Stimulated activated CD4-positive, alpha-beta T cell treated with anti-CD3 and anti-CD28 coated beads, Interleukin-12 subunit alpha, Interleukin-12 subunit beta, amount 100 ng/mL, for 24 hours (primary cell): Measurements from ENCODE around the gene PRDX4.
"Not testable (repeated sequence)": the region's sequence is repeated elsewhere in the genome, so short reads cannot be mapped to it uniquely, and the experiment has no call there.

Experiments
- DNase-seq, 2 experiments: peaks; one replicate each; pipeline ENCODE4 v3.0.0-alpha.2; 2020; ENCODE audit warnings: low read depth in 2 of 2

Gene PRDX4

DNA sequence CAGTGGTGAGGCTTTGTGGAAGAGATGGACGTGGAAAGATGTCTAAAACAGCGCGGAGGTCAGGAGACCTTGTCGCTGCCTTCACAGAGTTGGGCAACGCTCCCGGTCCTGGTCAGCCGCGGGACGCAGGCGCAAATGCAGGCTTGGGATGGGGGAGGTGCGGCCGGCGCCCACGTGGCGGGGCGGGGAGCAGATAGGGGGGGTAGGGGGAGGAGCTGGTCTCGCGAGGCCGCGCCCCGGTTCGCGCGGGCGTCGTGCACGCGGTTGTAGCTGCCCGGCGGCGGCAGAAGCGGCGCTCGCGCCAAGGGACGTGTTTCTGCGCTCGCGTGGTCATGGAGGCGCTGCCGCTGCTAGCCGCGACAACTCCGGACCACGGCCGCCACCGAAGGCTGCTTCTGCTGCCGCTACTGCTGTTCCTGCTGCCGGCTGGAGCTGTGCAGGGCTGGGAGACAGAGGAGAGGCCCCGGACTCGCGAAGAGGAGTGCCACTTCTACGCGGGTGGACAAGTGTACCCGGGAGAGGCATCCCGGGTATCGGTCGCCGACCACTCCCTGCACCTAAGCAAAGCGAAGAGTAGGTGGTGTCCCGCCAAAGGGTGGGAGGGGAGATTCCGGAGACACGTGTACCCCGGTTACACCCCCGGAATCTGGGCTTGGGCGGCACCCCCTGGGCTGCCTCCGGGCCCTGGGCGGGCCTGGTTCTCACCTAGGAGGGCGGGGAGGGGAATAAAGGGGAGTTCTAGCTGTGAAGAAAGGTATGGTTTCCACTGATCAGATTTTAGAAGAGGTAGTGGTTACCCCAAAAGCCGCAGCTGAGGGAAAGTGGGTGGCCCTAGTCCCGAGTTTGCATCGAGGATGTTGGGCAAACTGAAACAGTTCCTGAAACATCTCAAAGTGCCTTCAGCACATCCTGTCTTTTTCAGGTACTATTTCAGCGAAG lies at the start of gene PRDX4:
Gene PRDX4 (plus strand): TSS at position 255 of the 939 bp plus-strand sequence. CDS start 78 bp downstream, at position 333.
- DNase-seq: peak; percentile 55 to 66

DNA sequence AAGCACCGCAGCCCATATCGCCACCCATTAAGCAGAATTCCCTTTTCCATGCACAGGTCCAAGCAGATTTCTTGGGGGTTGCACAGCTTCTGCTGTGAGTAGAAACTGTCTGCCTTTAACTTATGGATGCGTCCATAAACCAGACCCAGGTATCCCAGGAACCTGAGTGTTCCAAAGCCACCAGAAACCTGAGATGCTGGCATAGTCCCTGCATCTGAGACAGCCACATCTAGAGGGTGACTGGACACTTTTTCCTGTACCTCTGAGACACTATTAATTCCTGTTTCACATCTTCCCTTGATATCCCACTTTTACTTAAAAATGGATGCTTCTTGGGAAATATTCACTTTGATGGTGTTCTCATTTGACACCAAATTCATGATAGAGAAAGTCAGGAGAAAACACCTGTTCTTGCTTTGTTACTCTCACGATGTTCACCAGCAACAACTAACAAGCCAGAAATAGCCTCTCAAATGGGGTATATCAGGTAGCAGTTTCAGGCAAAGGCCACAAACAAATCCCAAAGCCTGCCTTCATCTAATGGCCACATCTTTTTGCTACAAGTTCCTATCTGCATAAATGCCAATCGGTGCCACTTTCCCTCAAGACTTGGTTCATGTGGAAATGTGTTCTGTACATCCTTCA lies 45.5 kb upstream of the PRDX4 start:
- DNase-seq: no peak

DNA sequence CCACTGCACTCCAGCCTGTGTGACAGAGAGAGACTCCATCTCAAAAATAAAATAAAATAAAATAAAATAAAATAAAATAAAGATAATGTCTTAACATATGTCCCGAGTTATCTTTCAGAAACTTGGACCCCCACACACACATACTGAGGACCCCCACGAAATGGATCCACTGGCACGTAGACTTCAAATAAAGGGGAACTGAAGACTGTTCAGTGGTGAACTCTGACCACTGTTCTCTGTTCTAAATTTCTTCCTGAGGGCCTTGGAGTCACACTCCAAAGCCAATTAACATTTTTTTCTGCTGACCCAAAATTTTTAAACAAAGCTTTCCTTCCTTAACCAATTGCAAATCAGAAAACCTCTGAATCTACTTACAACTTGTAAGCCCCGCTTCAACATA lies 43.5 kb upstream of the PRDX4 start:
- no peak for DNase-seq

DNA sequence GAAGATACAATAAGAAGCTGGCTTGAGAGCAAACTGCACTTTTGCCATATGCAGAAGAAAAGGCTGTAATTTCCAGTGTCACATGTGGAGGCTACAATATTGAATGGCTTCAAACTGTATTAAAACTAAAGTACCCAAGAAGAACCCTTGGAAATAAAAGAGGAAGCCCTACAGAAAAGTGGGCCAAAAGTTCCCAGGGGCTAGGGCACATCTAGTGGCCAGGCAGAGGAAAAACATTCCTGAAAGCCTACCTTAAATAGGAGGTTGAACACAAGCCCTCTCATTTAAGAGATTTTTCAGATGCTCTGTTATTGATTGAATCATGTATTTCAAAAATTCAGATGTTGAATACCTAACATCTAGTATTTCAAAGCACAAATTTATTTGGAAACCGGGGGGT lies 40.6 kb upstream of the PRDX4 start:
- DNase-seq: no peak

DNA sequence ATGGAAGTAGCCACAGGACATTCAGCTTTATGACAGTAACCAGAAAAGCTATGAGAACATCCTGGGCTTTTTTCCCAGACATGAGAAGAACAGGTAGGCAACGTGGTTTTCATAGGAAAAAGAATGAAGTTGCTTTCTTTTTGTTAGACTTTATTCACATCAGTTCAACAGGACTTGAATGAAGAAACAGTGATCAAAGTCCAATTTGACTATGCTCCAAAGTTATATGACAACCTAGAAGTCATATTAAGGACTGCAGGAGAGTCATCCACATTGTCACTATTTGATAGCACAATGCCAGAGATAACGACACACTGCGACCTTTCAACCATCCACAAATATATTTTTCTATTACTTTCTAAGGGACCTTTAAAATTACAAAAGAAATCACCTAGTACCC lies 39.2 kb upstream of the PRDX4 start:
- no peak for DNase-seq

DNA sequence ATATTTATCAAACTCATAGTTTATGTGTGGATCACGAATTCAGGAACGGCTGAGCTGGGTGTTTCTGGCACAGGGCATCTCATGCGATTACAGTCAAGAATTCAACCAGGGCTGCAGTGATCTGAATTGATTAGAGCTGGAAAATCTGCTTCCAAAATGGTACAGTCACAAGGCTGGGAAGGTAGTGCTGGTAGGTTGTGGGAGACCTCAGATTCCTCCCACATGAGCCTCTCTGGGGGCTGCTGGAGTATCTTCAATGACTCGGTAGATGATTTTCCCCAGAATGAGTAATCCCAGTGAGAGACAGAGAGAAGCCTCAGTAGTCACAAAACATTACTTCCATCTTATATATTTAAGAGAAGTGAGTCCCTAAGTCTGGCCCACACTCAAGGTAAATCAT lies 36.2 kb upstream of the PRDX4 start:
- DNase-seq: no peak

DNA sequence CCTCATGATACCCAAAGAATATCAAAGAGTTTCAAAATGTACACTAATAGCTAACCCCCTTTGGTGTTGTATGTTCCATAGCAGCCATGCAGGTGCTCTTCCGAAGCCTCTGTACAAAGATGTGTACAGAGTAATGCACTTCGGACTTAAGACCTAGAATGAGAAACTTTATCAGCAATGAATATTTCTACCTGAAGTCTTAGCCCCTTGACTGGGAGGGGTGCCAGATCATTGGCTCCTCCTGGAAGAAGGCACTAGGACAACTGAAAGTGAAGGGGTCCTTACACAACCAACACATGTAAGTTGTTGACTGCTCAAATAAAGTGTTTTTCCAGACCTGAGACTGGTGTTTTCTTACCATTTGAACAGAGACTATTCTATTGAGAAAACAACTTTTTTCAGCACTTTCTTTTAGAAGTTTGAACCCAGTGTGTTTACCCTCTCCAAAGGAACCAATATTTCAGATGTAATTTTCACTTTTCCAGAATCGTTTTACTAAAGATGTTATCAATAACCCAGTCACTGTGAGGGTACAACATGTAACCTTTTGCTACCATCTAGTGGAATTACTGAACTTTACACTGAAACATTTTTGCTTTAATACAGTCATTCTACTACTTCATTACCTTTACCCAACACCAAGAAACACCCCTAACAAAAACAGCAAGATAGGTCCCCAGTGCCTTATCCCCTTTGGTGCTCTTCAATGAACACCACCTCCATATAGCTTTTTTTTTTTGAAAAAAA lies 33.3 kb upstream of the PRDX4 start:
- no peak for DNase-seq

DNA sequence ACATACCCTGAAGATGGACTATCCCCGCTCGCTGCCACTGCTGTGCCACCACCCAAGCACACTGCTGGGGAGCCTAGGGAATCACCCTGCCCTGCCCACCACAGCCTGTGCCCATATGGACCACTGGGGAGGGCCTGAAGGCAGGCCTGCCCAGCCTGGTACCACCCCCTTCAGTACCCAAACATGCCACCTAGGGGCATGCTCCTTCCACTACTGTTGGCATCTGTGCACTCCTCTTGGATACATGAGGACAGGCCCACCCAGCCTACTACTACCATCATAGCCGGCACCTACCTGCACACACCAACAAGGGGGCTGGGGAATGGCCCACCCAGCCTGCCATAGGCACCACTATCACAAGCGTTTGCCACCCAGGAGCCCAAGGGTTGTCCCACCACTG lies 30.1 kb upstream of the PRDX4 start:
- DNase-seq: no peak

DNA sequence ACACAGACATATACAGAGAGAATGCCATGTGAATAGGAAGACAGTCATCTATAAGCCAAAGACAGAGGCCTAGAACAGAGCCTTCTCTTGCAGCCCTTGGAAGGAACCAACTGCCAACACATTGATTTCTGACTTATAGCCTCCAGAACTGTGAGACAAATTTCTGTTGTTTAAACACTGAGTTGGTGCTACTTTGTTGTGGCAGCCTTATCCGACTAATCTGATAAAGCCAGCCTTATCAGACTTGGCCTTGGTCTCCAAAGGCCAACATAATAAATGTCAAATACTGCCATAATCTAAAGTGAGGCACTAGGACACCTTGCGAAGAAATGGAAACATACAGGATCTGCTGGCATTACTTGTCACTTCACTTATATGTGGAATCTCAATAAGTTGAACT lies 24.3 kb upstream of the PRDX4 start:
- DNase-seq: no peak

DNA sequence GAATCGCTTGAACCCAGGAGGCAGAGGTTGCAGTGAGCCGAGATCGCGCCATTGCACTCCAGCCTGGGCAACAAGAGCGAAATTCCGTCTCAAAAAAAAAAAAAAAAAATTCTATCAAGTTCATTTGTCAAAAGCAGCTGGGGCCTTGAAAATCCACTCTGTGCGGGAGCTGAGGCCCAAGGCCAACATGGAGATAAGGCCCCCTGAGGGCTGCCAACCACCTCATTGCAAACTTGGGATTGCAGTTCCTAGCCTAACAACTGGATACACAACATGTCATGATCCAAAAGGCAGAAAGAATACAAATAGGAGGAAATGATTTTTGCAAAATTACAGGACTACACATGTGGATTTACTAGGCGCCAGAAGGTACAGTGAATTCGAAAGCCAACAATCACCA lies 22.5 kb upstream of the PRDX4 start:
- no peak for DNase-seq

DNA sequence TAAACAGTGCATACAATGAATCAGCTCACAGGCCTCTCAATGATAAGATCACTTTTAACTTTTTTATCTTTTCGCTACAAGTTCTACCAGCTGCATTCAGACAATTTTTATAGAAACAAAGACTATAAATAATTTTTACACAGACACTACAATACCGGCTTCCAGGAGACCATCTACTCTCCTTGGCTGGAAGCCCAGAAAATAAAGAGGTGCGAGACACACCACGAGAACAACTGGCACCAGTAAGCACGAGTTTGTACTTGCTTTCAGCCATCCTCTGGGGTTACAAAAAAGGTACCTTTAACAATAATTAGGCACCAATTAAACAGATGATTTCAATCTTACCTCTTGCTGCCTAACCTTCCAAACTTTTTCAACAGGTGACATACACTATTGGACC lies 11.2 kb upstream of the PRDX4 start:
- DNase-seq: no peak

DNA sequence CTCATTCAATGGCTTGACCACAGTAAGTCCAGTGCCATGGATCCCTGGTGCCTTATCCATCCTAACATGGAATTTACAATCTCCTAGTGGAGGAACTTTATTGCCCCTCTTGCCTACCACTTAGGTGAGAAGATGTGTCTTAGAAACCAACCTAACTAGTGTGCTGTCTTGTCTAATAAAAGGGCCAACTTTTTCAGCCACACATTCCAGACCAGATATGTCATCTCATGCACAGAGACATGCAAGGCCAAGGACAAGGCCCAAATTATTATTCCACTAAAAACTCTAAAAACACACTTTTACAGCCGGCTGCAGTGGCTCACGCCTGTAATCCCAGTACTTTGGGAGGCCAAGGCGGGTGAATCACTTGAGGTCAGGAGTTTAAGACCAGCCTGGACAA lies 10.6 kb upstream of the PRDX4 start:
- DNase-seq: no peak

DNA sequence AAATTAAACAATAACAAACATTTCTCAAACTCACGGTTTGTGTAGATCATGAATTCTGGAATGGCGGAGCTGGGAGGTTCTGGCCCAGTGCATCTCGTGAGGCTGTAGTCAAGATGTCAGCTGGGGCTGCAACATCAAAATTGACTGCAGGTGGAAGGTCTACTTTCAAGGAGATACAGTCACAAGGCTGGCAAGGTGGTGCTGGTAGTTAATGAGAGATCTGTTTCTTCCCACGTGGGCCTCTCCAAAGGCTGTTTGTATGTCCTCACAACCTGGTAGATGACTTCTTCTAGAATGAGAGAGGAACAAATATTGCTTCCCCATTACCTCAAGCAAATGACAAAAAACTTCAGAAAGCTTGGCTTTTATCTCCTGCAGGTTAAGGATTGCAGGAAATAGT lies 8.0 kb upstream of the PRDX4 start:
- DNase-seq: no peak

DNA sequence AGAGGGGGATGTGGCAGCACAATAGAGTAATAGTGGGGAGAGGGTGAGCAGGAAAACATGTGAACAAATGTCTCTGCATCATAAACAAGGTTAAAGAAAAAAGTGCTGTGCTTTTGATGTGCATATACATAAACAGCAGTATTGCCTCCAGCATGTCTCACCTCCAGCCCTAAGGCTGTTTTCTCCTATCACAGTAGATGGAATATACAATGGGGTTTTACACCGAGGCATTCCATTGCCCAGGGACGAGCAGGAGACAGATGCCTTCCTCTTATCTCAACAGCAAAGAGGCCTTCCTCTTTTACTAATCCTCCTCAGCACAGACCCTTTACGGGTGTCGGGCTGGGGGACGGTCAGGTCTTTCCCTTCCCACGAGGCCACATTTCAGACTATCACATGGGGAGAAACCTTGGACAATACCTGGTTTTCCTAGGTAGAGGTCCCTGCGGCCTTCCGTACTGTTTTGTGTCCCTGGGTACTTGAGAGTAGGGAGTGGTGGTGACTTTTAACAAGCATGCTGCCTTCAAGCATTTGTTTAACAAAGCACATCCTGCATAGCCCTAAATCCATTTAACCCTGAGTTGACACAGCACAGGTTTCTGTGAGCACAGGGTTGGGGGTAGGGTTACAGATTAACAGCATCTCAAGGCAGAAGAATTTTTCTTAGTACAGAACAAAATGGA lies 7.1 kb upstream of the PRDX4 start:
- not testable (repeated sequence) for DNase-seq

DNA sequence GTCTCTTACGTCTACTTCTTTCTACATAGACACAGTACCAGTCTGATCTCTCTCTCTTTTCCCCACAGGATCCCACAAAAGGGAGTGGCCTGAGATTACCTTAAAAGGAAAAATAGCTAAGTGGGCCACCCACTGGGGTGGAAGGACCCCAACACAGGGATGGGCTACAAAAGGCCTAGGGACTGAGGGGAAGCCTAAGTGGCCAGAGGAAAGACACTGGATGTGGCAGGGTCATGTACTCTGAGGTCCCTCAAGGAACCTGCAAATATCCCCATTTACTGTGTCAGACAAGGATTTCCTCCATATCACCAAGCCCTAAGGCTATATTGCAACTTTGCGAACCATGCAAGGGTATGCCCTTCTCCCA lies 6.5 kb upstream of the PRDX4 start:
- no peak for DNase-seq

DNA sequence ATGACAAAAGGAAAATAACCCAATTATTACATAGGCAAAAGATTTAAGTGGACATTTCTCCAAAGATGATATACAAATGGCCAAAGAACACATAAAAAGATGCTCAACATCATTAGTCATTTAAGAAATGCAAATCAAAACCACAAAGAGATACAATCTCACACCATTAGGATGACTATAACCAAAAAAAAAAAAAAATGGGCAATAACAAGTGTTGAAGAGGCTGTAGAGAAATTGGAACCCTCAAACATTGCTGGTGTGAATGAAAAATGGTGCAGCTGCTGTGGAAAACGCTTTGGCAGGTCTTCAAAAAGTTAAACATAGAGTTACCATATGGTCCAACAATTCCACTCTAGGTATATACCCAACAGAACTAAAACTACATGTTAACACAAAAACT lies 5.6 kb upstream of the PRDX4 start:
- no peak for DNase-seq

DNA sequence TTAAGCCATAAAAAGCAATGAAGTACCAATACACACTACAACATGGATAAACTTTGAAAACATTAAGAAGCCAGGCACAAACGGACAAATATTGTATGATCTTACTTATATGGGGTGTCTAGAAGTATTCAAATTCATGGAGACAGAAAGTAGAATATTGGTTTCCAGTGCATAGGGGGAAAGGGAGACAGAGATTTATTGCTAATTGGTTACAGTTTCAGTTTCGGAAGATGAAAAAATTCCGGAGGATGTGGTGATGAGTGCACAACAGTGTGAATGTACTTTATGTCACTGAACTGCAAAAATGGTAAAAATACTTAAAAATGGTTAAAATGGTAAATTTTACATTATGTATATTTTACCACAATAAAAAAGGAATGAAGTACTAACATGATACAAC lies 5.1 kb upstream of the PRDX4 start:
- DNase-seq: no peak

DNA sequence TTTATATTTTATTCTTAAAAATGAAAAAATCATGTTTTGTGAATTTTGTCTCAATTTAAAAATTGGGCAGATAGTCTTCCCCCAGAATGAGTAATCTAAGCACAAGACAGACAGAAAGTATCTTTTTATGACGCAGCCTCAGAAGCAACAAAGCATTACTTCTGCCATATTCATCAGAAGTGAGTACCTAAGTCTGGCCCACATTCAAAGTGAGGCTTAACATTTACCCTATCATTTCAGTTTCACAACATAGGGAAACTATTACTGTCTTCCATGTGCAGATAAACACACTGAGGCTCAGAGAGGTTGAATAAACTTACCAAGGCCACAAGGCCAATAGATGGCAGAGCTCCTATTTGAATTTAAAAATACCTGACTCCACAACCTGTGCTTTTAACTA lies 4.4 kb upstream of the PRDX4 start:
- no peak for DNase-seq

DNA sequence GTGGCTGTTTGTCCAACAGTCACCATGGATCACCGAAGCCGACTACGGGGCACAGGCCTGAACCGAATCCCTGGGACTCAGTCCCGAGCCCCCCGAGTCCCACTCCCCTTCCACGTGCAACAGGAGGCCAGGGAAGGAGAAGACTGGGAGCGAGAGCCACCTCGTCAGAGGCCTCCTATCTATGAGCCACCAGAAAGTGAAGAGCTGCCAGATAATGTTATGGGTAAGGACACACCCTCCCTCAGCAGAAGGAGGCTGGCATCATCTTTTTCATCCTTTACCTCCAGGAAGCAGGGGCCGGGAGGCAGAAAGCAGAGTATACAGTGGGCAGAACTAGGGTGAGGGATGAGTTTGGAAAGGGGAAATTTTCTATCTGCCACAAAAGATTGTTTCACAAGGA lies 2.8 kb upstream of the PRDX4 start:
- no peak for DNase-seq

DNA sequence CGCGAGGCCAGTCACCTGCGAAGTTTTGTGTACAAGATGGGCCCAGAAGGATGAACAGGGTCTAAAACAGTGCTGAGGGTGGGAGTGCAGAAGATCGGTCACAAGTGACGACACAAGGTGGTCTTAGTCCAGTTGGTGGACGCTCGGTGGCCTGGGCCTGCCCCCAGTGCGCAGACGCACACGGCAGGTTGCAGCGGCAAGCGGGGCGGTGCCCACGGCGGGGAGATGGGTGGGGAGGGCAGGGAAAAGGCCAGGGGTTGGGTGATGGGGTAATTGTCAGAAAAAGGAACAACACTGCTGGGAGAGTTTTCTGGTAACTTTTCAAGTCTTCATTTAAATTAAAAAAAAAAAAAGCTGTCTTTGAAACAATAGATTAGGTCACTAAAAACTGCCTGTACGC lies 1.0 kb upstream of the PRDX4 start:
- DNase-seq: no peak

DNA sequence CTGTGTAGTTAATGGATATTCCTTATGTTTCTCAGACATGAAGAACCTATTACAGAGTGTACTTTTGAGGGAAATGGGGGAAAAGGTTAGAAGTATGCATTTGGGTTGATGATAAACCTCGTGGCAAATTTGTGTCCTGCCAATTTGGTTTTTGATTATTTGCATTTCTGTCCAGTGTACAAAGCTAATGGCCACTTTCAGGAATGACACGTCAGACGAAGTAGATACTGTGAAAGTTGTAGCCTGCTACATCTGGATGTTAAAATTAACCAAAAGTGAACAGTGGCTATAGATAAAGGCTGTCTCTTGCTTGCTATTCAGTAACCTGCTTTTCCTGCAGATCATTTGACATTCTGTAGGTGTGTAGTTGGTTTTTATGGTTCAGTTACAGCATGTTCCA lies 1.0 kb downstream of the PRDX4 start:
- no peak for DNase-seq

DNA sequence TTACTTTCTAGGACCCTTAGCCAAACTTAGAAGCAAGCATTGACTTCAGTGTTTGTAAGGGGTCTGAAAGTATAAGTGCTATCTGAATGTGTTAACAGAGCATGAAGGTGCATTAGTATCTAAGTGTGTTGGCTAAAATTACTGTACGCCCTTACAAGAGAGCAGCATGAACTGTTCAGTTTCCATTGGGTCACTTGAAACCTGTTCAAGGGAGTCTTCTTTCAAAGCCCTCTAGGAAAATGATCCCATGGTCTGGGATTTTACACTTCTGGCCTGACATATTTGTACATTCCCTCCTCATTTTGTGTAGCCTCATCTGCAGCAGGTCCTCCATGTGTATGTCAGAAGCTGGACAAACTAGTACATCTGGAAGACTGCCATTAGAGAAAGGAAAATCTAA lies 3.2 kb downstream of the PRDX4 start:
- no peak for DNase-seq
